SKM-1 treated with dmso at 0.1 percent for 144 hours (cell line): ENCODE results near the gene KLF9.
A peak's percentile ranks its signal among the peaks of the same experiment; 100 is the strongest.

Experiments used
- DNase-seq: peaks from one replicate; lab custom pipeline; 2025; ENCODE audit not compliant: unreplicated experiment; lab: John Stamatoyannopoulos, UW

The KLF9 gene

DNA sequence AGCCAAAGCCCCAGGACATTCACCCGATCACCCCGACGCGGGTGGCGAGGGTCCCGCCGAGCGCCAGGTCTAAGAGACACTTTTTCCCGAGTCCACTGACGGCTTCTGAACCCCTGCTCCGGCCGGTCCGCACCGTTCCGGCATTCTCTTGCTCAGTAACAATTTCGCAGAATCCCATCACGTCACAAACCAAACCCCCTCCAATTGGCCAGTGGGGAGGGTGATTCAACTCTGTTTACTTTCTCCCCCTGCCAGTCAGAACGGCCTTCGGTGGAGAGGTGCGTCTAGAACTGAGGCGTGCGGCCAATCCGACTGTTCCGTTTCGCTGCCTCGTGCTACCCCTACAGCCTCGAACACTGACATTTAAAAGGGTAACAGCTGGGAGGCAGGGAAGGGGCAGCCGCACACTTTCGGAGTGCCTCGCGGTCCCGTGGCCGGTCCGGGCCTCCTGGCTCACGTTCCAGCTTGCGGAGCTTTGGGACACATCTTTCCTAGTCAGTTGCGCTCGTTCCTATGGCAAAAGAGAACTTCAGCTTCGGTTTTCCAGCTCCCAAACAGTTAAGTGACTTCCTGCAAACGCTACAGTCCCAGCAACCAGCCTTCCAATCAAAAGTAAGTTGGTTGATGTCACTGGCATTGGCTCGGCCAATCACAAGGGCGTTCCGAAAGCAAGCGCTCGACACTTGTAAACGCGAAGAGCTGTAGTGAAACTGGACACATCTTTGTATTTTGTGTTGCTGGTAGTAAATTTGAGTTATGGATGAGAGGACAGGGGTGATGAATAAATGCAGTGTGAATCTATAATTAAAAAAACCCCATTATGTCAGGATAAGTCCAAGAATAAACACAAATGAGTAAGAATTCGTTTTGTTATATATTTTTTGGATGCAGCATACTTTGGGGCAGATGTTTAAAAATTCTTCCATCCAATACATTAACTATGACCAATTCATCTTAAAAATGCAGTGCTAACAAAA lies at the start of gene KLF9:
Gene KLF9 (minus strand): TSS at position 859 of the 977 bp plus-strand sequence. CDS start 1,294 bp downstream, outside the sequence.
- peak; percentile 78 for DNase-seq

- DNase-seq = no peak
Measured at GRCh38 chr9:70463877-70464276, 49.4 kb upstream of the KLF9 start.

GRCh38 chr9:70462300-70462699 lies 47.8 kb upstream of the KLF9 start:
- no peak for DNase-seq

DNA sequence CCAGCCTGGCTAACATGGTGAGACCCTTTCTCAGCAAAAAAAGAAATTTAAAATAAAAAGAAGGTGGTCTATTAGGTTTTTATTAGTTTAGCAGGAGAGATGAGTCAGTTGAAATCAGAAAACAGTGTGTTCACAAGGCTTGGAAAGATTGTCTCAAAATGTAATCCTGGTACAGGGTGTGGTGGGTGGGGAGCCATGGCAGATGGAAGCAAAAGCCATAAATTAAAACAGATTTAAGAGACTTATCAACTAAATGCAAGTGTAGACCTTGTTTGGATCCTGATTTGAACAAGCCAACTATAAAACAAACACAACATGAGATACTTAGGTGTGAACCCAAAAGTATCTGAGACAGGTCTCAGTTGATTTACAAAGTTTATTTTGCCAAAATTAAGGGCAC lies 42.8 kb upstream of the KLF9 start:
- DNase-seq = no peak

GRCh38 chr9:70455993-70456704 lies 41.7 kb upstream of the KLF9 start:
- DNase-seq = no peak

GRCh38 chr9:70452365-70452764 lies 37.9 kb upstream of the KLF9 start:
- no peak for DNase-seq

GRCh38 chr9:70451765-70452164 lies 37.3 kb upstream of the KLF9 start:
- no peak for DNase-seq

DNA sequence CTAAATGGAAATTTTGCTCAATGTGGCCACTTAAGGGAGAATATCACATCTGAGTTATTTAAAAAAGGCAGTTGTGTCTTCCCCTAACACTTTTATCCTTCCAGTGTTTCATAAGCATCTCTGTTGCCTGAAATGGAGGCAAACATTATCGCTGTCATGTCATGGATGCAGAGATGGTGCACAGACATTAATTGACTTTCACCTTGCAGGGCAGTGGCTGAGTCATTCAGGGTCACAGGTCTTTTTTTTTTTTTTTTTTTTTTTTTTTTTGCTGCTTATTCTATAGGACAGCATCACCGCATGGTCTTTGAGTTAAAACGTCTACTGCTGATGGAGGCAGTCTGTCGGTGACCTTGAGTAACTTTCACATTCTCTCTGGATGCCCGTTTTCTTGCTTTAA lies 36.3 kb upstream of the KLF9 start:
- no peak for DNase-seq

DNA sequence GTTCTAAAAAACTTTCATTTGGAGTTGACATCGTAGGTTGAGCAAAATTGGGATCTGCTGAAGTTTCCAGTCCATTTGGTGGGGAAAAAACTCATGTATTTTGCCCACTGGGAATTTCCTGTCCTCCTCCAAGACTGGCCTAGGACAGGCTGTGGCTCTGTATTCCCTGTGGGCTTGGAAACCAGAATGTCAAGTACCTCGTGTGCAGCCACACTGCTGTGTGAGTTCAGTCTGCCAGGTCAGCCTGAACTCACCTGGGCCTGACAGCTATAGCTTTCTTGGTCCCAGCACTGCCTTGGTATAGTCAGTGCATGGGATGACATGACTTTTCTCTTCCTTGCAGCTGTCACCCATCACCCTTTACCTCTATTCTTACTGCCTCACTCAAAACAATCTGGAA lies 35.0 kb upstream of the KLF9 start:
- DNase-seq = no peak

GRCh38 chr9:70448919-70449318 lies 34.5 kb upstream of the KLF9 start:
- DNase-seq = no peak

DNA sequence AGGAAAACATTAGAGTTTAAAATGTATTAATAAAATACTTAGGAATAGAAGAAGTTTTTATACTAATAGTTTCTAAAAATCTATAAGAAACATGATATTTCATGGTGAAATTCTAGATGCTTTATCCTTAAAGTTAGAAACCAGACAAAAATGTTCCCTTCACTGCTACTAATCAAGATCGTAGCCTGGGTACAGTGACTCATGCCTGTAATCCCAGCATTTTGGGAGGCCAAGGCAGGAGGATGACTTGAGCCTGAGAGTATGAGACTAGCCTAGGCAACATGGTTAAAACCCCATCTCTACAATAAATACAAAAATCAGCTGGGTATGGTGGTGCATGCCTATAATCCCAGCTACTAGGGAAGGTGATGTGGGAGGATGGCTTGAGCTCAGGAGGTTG lies 30.4 kb upstream of the KLF9 start:
- no peak for DNase-seq

DNA sequence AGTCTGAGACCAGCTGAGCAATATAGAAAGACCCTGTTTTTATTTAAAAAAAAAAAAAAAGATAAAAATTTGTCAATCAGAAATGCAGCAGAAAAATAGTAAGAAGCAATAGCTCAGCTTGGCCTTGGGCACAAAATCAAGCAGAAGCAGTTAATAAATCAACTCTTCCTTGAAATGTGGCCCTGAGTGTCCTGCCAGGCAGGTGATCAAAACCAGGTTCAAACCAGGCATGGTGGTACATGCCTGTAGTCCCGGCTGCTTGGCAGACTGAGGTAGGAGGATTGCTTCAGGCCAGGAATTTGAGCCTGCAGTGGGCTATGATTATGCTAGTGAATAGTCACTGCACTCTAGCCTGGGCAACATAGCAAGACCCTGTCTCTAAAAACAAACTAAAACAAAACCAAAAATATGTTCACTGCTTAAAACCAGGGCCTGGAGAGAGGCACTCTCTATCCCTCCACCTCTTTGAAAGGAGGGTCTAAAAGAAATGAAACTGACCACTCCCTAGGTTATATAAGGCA lies 27.9 kb upstream of the KLF9 start:
- DNase-seq = no peak

DNA sequence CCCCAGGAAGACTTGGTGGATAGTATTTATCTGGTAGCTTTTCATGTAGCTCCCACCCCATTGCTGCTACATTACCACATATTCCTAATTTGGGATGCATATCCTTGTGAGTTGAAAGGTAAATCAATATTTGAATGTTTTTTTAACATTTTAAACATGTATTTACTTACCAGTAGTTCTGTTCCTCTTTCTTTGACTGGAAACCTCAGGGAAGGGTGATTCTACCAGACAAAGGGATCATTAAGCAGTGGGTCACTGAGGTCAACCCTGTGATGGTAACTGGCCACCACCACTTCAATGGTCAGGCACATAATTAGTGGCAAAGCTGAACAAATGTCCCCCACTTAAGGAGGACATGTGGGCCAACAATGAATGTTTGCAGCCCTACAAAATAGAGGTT lies 27.2 kb upstream of the KLF9 start:
- no peak for DNase-seq

DNA sequence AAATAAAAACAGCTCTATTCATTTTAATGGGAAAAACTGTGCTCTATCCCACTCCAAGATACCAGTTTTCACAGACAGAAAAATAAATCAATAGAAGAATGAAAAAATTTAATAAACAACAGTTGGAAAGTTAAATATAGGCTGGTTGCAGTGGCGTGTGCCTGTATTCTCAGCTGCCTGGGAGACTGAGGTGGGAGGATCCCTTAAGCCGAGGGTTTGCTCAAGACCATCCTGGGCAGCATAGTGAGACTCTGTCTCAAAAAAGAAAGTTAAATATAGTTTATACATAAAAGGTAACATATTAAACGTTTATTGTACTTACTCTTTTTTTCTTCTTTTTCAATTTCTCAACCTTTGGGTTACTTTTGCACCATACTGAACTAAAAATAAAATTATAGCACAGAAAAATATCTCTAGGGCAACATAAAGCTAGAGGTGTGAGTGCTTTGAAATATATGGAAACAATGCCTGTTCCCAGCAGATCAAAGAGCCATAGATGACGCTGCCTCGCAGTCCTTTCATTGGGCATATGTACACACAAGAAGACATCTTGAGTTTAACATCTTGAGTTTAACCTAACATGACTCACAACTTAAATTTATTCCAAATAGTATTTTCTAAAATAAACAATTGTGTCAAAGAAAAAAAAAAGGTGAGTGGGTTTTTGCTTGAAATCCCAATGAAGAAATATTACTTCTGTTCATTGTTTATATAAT lies 25.7 kb upstream of the KLF9 start:
- DNase-seq = no peak

GRCh38 chr9:70438341-70438928 lies 24.0 kb upstream of the KLF9 start:
- no peak for DNase-seq

- no peak for DNase-seq
Measured at GRCh38 chr9:70435948-70436347, 21.5 kb upstream of the KLF9 start.

DNA sequence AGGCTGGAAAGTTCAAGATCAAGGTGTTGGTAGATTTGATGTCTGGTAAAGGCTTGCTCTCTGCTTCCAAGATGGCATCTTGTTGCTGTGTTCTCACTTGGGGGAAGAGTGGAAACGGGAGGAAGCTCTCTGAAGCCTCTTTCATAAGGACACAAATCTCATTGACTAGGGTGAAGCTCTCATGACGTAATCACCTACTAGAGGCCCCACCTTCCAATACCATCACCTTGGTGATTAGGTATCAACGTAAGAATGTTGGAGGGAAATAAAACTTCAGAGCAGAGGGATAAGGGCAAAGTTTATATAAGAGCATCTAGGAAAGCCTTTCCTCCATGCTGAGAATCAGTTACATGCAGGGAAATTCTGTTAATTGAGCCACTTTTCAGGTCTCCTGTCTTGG lies 15.4 kb upstream of the KLF9 start:
- no peak for DNase-seq

- DNase-seq = no peak
Measured at GRCh38 chr9:70428781-70429180, 14.3 kb upstream of the KLF9 start.

DNA sequence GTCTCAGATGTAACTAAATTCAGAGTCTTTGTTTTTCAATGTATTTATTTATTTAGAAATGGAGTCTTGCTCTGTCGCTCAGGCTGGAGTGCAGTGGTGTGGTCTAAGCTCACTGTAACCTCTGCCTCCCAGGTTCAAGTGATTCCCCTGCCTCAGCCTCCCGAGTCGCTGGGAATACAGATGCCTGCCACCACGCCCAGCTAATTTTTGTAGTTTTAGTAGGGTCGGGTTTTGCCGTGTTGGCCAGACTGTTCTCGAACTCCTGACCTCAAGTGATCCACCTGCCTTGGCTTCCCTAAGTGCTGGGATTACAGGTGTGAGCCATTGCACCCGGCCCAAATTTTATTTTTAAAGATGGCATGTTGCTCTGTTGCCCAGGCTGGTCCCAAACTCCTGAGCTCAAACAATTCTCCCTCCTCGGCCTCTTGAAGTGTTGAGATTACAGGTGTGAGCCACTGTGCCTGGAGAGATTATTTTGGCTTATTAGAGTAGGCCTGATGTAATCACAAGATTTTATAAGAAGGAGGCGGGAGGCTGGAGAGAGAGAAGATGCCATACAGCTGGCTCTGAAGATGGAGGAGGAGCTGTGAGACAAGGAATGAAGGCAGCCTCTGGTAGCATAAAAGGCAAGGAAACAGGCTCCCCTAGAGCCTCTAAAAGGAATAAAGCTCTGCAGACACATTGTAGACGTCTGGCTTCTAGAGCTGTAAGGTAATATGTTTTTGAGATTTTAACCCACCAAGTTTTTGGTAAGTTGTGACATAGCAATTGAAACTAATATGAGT lies 12.9 kb upstream of the KLF9 start:
- no peak for DNase-seq

- no peak for DNase-seq
Measured at GRCh38 chr9:70425192-70425591, 10.7 kb upstream of the KLF9 start.
